Immature natural killer cell (primary cell): ENCODE results near the gene MMP7. TPM values are rescaled to one million over a fixed set of nuclear protein-coding genes. Genes with fewer than 3 reads are reported as not detected.
"Not testable (repeated sequence)": the region's sequence is repeated elsewhere in the genome, so short reads cannot be mapped to it uniquely, and the experiment has no call there.

Source experiments
- DNase-seq, 3 donors: peaks; one replicate each; pipeline ENCODE4 v3.0.0; 2022; ENCODE audit warnings: mixed read lengths in 1 of 3
- H3K27ac Mint-ChIP-seq, 6 donors: one replicate each; pipeline ENCODE4 v1.8.0; 2020; ENCODE audit warnings: mixed read lengths in 6 of 6, mild to moderate bottlenecking in 5 of 6, inconsistent platforms in 4 of 6, moderate library complexity in 3 of 6
- H3K27me3 Mint-ChIP-seq, 3 donors: one replicate each; pipeline ENCODE4 v1.8.0; 2020 to 2021; ENCODE audit warnings: low read depth in 3 of 3, mild to moderate bottlenecking in 3 of 3, mixed read lengths in 3 of 3, moderate library complexity in 3 of 3, inconsistent platforms in 1 of 3
- H3K36me3 Mint-ChIP-seq, 3 donors: one replicate each; pipeline ENCODE4 v1.8.0; 2020; ENCODE audit warnings: mixed read lengths in 3 of 3, inconsistent platforms in 2 of 3, mild to moderate bottlenecking in 2 of 3
- H3K4me1 Mint-ChIP-seq, 2 donors: one replicate each; pipeline ENCODE4 v1.8.0; 2020; ENCODE audit warnings: inconsistent platforms in 2 of 2, mild to moderate bottlenecking in 2 of 2, mixed read lengths in 2 of 2, moderate library complexity in 1 of 2
- H3K4me3 Mint-ChIP-seq, 5 donors: one replicate each; pipeline ENCODE4 v1.8.0; 2020; ENCODE audit warnings: mild to moderate bottlenecking in 5 of 5, mixed read lengths in 5 of 5, inconsistent platforms in 3 of 5, moderate library complexity in 3 of 5
- H3K9me3 Mint-ChIP-seq, 6 donors: one replicate each; pipeline ENCODE4 v1.8.0; 2020; ENCODE audit warnings: mild to moderate bottlenecking in 6 of 6, mixed read lengths in 6 of 6, inconsistent platforms in 4 of 6, moderate library complexity in 3 of 6
- polyA plus RNA-seq, 3 donors: library from polyadenylated mRNA; unstranded; fragments of 300-500 nt; fragmentation: Illumina TruSeq; gene quantifications; one replicate each; pipeline ENCODE4 v1.2.3, GENCODE V29; 2021

Gene MMP7
- polyA plus RNA-seq, 3 donors from 2014 or later = not detected

DNA sequence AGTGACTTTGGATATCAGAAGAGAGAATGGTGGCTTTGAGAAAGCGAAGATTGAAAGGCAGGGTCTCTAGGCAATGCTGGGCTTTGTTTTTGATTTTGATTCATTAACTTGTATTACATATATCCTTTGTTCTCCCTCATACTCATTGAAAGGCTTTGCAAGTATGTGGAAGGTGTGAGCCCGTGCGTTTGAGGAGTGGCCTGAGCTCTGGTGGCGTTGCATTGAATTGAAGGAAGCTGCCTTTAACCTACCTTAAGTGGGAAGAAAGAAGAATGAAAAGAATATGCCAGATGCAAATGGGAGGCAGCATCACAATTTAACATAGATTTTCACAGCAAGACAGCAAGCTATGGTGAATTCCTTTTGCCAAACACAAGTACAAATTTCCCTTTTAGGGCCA, 6.7 kb downstream of the MMP7 start:
- Mint-ChIP-seq H3K27ac (no peak overlapping the region), H3K4me3 (no peak overlapping the region)

DNA sequence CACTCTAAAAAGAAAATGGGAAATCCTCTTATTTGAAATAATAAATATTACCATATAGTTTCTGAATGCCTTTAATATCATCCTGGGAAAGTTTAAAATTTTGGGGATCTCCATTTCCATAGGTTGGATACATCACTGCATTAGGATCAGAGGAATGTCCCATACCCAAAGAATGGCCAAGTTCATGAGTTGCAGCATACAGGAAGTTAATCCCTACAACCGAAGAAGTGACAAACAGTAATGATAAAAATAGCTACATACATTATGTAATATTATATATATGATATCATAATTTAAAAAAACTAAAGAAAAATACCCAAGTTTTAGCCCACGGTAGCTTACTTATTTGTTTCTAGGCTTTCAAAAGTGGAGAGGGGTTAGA, 7.4 kb downstream of the MMP7 start:
- H3K27ac Mint-ChIP-seq = no peak overlapping the region
- DNase-seq = no peak
- H3K4me1 Mint-ChIP-seq = peaks cover 3 to 5% of the 10 kb centered on the region in 2 donors
- H3K36me3 Mint-ChIP-seq = no peaks in the 10 kb centered on the region
- peaks cover 0 to 5% (median 3%) of the 10 kb centered on the region in 3 donors for H3K27me3 Mint-ChIP-seq
- no peak overlapping the region for H3K4me3 Mint-ChIP-seq
- no peaks in the 10 kb centered on the region for H3K9me3 Mint-ChIP-seq

More for the DNA sequence above, 6.7 kb downstream of the MMP7 start:
- DNase-seq = no peak
- H3K4me1 Mint-ChIP-seq = peaks cover 3 to 5% of the 10 kb centered on the region in 2 donors
- H3K9me3 Mint-ChIP-seq = no peaks in the 10 kb centered on the region
- peaks cover 0 to 5% (median 3%) of the 10 kb centered on the region in 3 donors for H3K27me3 Mint-ChIP-seq
- H3K36me3 Mint-ChIP-seq = no peaks in the 10 kb centered on the region

DNA sequence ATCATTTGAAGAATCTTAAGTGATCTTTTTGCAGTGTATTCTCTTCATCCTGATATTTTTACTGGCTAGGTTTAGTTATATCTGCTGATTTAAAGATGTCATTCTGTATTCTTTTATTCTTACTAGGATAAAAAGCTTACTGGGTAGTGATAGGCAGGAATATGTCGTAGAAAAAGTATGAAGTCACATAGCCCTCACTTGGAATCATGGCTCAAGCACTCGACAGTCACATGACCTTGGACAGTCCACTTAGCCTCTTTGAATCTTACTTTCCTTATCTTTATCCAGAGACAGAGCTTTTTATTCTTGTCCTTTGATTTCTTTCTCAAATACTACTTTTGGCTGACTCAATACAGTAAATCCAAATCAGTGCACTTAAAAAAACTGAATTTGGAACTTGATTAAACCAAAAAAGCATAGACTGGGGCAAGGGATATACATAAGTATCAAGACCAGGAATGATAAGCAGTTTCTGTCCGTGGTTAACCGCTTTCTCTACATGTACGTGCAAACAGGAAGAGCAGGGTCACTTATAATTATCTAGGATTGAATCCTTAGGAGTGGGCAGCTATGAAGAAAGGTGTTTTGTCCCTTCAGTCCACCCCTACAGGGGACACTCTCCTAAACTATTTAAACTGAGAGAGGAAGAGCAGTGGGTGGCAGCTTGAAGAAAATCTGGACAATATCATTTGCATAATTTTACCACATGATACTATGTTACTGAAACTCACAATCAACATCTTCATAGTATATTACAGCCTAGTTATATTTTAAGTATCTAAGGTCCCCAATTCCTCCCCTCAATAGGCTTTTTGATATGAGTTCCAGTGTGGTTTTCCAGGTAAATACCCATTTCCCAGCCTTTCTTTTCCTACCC, 8.0 kb downstream of the MMP7 start:
- Mint-ChIP-seq H3K27me3 (peaks cover 0 to 5% (median 3%) of the 10 kb centered on the region in 3 donors), H3K9me3 (no peaks in the 10 kb centered on the region), H3K4me1 (peaks cover 3 to 5% of the 10 kb centered on the region in 2 donors), H3K27ac (no peak overlapping the region), H3K4me3 (no peak overlapping the region), H3K36me3 (no peaks in the 10 kb centered on the region)
- DNase-seq = no peak

DNA sequence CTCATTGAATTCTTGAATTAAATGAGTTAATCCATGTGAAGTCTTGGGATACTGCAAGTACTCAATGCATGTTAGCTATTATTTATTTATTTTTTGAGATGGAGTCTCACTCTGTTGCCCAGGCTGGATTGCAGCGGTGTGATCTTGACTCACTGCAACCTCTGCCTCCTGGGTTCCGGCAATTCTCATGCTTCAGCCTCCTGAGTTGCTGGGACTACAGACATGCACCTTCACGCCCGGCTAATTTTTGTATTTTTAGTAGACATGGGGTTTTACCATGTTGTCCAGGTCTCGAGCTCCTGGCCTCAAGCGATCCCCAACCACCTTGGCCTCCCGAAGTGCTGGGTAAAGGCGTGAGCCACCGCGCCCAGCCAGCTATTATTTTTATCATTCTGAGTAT, 9.4 kb downstream of the MMP7 start:
- H3K4me3 Mint-ChIP-seq = no peak overlapping the region
- H3K27me3 Mint-ChIP-seq = peaks cover 0 to 5% (median 3%) of the 10 kb centered on the region in 3 donors
- no peak for DNase-seq
- no peak overlapping the region for H3K27ac Mint-ChIP-seq
- no peaks in the 10 kb centered on the region for H3K9me3 Mint-ChIP-seq
- H3K4me1 Mint-ChIP-seq = peaks cover 3 to 5% of the 10 kb centered on the region in 2 donors
- no peaks in the 10 kb centered on the region for H3K36me3 Mint-ChIP-seq

DNA sequence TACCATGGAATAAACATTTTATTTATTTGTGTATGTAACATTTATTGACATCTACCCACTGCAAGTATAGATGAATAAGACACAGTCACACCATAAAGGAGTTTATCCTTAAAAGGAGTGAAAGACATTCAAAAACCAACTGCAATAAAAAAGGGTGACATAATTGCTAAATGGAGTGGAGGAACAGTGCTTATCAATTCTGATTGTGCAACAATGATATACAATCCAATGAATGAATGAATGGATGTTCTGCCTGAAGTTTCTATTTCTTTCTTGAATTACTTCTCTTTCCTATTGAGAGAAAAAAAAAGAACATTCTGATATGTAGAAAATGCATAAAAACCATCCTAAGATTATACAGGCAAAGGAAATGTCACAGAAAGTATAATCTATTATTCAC, 10.0 kb downstream of the MMP7 start:
- Mint-ChIP-seq H3K27me3 (peaks cover 0 to 5% (median 3%) of the 10 kb centered on the region in 3 donors), H3K4me1 (peaks cover 3 to 5% of the 10 kb centered on the region in 2 donors), H3K27ac (no peak overlapping the region), H3K4me3 (no peak overlapping the region), H3K36me3 (no peaks in the 10 kb centered on the region), H3K9me3 (no peaks in the 10 kb centered on the region)
- DNase-seq = no peak

DNA sequence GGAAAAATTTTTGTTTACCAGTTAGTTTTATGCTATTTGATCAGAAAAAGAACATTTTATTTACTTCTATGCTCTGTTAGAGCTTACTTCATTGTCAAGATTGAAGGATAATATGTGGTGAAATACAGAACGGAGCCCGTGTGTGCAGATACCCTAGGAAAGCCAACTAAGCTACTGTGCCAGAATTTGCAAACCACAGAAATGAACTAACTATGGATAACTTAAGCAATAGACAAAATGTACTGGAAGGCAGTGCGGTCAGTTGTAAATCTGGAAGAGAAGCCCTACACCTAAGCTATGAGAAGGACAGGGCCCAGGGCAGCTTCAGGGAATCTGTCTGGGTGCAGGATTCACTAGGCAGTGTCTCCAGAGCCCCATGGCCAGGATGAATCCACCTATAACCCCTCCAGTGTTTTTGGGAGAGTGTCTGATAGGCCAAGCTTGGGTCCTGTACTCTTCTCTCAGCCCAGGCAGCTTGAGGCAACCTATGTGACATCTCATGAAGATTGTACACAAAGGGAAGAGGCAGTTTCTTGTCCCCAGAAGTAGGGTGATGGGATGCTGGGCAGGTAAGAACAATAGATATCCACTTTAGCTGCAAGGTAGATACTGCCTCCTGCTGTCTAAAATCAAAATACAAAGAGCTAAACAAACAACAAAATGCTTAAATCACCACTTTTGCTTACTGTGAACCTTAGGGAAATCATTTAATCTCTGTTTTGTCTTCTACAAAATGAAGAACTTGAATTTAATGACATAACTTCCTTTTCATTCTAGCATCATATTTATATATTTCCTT, 12.1 kb downstream of the MMP7 start:
- H3K27me3 Mint-ChIP-seq = peaks cover 0 to 5% (median 3%) of the 10 kb centered on the region in 3 donors
- no peak overlapping the region for H3K27ac Mint-ChIP-seq
- DNase-seq = no peak
- no peaks in the 10 kb centered on the region for H3K36me3 Mint-ChIP-seq
- H3K4me3 Mint-ChIP-seq = no peak overlapping the region
- H3K9me3 Mint-ChIP-seq = no peaks in the 10 kb centered on the region
- peaks cover 3 to 5% of the 10 kb centered on the region in 2 donors for H3K4me1 Mint-ChIP-seq

DNA sequence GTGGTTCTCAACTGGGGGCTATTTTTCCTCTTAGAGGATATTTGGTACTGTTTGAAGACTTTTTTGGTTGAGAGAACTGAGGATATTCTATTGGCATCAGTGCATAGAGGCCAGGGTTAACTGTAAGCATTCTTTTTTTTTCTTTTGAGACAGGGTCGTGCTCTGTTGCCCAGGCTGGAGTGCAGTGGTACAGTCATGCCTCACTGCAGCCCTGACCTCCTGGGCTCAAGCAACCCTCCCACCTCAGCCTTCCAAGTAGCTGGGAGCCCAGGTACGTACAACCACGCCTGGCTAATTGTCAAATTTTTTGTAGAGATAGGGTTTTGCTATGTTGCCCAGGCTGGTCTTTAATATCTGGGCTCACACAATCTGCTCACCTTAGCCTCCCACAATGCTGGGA, 12.9 kb downstream of the MMP7 start:
- DNase-seq = no peak
- peaks cover 0 to 5% (median 3%) of the 10 kb centered on the region in 3 donors for H3K27me3 Mint-ChIP-seq
- H3K36me3 Mint-ChIP-seq = no peaks in the 10 kb centered on the region
- H3K4me3 Mint-ChIP-seq = no peak overlapping the region
- no peak overlapping the region for H3K27ac Mint-ChIP-seq
- no peaks in the 10 kb centered on the region for H3K9me3 Mint-ChIP-seq
- H3K4me1 Mint-ChIP-seq = peaks cover 2 to 4% of the 10 kb centered on the region in 2 donors

DNA sequence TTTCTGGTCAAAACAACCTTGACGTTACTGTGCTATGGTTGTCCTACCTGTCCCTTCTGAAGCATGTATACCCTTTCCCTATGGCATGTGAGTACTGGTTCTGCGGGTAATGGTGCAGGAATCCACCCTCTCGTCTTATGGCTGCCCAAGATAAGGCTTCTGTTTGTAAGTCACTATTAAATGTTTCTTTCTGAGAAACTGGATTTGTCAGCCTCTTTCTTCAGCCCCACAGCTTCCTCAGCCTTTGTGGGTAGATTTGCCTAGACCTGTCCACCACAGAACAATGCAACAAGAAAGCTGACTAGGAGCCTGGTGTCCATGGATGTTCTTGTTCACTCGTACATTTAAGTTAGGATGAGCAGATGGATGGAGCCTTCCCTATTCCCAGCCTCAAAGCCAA, 14.4 kb downstream of the MMP7 start:
- Mint-ChIP-seq H3K4me3 (no peak overlapping the region), H3K27ac (no peak overlapping the region), H3K36me3 (no peaks in the 10 kb centered on the region)

DNA sequence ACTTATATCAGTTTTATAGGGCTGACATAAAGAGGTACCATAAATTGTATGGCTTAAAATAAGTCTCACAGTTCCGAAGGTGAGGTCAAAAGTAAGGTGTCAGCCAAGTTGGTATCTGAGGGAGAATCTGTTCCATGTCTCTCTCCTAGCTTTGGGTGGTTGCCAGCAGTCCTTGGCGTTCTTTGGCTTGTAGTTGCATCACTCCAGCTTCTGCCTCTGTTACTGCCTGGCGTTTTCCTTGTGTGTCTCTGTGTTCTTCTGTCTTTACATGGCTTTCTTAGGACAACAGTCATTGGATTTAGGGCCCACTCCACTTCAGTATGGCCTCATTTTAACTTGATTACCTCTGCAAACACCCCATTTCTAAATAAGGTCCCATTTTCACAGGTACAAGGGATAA, 16.7 kb downstream of the MMP7 start:
- Mint-ChIP-seq H3K4me1 (no peaks in the 10 kb centered on the region), H3K27ac (no peak overlapping the region), H3K27me3 (no peaks in the 10 kb centered on the region), H3K36me3 (no peaks in the 10 kb centered on the region), H3K9me3 (no peaks in the 10 kb centered on the region), H3K4me3 (no peak overlapping the region)
- DNase-seq = no peak

More for the DNA sequence above, 14.4 kb downstream of the MMP7 start:
- no peaks in the 10 kb centered on the region for H3K4me1 Mint-ChIP-seq
- DNase-seq = no peak
- peaks cover 0 to 5% (median 3%) of the 10 kb centered on the region in 3 donors for H3K27me3 Mint-ChIP-seq
- H3K9me3 Mint-ChIP-seq = no peaks in the 10 kb centered on the region

DNA sequence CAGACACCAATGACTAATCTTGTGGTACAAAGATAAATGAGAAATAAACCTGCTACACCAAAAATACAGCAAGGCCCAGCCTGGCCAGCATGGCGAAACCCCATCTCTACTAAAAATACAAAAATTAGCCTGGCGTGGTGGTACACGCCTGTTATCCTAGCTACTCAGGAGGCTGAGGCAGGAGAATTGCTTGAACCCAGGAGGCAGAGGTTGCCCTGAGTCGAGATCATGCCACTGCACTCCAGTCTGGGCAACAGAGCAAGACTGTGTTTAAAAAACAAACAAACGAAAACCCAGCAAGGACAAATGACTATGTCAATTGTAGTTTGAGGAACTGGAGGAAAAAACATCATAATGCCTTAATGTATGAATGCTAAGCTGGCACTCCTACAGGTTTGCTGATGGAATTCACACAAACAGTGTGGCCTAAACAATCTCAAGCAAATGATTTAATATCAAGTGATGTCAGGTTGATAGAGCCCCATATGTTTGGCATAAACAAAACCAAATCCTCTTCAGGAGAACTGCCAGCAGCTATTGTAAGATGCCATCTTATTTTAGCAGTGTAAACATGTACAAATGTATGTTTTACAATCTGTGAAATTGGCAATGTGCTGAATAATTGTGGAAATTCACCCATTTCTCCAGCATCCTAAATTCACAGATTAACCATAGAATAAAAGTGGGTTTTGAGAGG, 20.0 kb downstream of the MMP7 start:
- Mint-ChIP-seq H3K9me3 (no peaks in the 10 kb centered on the region), H3K27ac (no peak overlapping the region), H3K27me3 (peaks cover 0 to 4% (median 1%) of the 10 kb centered on the region in 3 donors), H3K4me3 (no peak overlapping the region), H3K36me3 (no peaks in the 10 kb centered on the region), H3K4me1 (no peaks in the 10 kb centered on the region)
- DNase-seq = no peak

DNA sequence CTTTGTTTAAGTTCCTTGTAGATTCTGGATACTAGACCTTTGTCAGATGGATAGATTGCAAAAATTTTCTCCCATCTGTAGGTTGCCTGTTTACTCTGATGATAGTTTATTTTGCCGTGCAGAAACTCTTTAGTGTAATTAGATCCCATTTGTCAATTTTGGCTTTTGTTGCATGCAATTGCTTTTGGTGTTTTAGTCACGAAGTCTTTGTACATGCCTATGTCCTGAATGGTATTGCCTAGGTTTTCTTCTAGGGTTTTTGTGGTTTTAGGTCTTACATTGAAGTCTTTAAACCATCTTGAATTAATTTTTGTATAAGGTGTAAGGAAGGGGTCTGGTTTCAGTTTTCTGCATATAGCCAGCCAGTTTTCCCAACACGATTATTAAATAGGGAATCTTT, 27.7 kb downstream of the MMP7 start:
- not testable (repeated sequence) for DNase-seq, H3K36me3 Mint-ChIP-seq, H3K27ac Mint-ChIP-seq, H3K9me3 Mint-ChIP-seq, H3K4me3 Mint-ChIP-seq, H3K4me1 Mint-ChIP-seq
- peaks cover 5 to 15% (median 8%) of the 10 kb centered on the region in 3 donors for H3K27me3 Mint-ChIP-seq

DNA sequence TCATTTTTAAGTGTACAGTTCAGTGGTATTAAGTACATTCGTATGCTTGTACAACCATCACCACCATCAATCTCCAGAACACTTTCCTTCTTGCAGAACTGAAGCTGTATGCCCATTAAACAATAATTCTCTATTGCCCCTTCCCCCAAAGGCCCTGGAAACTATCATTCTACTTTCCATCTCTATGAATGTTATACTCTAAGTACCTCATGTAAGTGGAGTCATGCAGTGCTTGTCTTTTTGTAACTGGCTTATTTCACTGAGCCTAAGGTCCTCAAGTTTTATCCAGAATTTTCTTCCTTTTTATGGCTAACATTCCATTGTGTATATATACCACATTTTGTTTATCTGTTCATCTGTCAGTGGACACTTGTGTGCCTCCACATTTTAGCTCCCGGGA, 29.7 kb downstream of the MMP7 start:
- H3K36me3 Mint-ChIP-seq = no peaks in the 10 kb centered on the region
- H3K27me3 Mint-ChIP-seq = peaks cover 4 to 12% (median 9%) of the 10 kb centered on the region in 3 donors
- H3K4me3 Mint-ChIP-seq = no peak overlapping the region
- no peak overlapping the region for H3K27ac Mint-ChIP-seq
- no peaks in the 10 kb centered on the region for H3K9me3 Mint-ChIP-seq
- no peaks in the 10 kb centered on the region for H3K4me1 Mint-ChIP-seq
- DNase-seq = no peak

DNA sequence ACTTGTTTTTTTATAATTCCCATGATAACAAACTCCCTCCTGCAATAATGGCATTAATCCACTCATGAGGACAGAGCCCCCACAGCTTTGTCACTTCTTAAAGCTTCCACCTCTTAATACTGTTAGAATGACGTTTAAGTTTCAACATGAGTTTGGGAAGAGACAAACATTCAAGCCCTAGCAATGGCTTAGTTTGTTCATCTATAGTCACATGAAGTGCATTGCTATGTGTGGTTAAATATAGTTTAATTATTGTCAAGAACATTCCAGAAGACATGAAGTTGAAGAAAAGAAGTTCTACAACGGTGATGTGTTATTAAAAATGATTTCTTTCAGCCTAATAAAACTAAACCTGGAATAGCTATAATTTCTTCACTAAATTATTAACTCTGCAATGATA, 30.6 kb downstream of the MMP7 start:
- H3K27me3 Mint-ChIP-seq = peaks cover 5 to 14% (median 10%) of the 10 kb centered on the region in 3 donors
- no peak overlapping the region for H3K4me3 Mint-ChIP-seq
- H3K27ac Mint-ChIP-seq = no peak overlapping the region
- no peak for DNase-seq
- no peaks in the 10 kb centered on the region for H3K4me1 Mint-ChIP-seq
- H3K9me3 Mint-ChIP-seq = no peaks in the 10 kb centered on the region
- no peaks in the 10 kb centered on the region for H3K36me3 Mint-ChIP-seq

DNA sequence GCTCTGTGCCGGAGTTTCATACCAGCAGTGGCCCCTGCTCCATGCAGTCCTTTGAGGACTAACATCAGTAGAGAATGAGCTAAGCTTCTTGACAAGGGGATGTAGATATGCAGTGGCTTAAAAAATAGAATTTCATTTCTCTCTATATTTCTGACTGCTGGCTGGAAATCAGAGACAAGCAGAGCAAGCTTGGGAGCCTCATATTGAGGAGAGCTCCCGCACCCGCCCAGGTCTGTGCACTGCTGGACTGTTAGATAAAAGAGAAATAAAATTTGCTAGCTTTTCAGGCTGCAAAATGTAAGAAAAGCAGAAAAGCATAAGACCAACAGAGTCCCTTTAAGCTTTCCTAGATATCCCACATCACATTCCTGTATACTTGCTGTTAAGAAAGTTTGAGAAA, 31.4 kb downstream of the MMP7 start:
- Mint-ChIP-seq H3K4me3 (no peak overlapping the region), H3K27ac (no peak overlapping the region), H3K36me3 (no peaks in the 10 kb centered on the region), H3K4me1 (no peaks in the 10 kb centered on the region), H3K9me3 (no peaks in the 10 kb centered on the region), H3K27me3 (peaks cover 5 to 14% (median 10%) of the 10 kb centered on the region in 3 donors)
- no peak for DNase-seq
